MM.1S (cell line): ENCODE measurements around the gene MTIF3.

Experiments used
- DNase-seq: peaks from one replicate; pipeline ENCODE4 v3.0.0-alpha.2; 2015
- H2AFZ ChIP-seq: fragments of 300-600 bp; sonication (generic); 2 replicates; pipeline ENCODE4 v1.6.0; 2016; ENCODE audit warnings: antibody characterized with exemption, low read length
- H3F3A ChIP-seq: fragments of 300-600 bp; sonication (generic); 2 replicates; pipeline ENCODE4 v1.6.1; 2016; ENCODE audit warnings: mild to moderate bottlenecking, antibody characterized with exemption, low read length, moderate library complexity, mixed read lengths; ENCODE audit not compliant: insufficient read depth
- H3K27ac ChIP-seq: fragments of 300-600 bp; sonication (generic); 2 replicates; pipeline ENCODE4 v1.5.1; 2016; ENCODE audit warnings: mild to moderate bottlenecking, low read length
- H3K27me3 ChIP-seq: fragments of 300-600 bp; sonication (generic); replicated peaks from 2 replicates; pipeline ENCODE4 v1.6.0; 2016; ENCODE audit warnings: low read length; ENCODE audit not compliant: insufficient read depth
- H3K36me3 ChIP-seq: fragments of 300-600 bp; sonication (generic); replicated peaks from 2 replicates; pipeline ENCODE4 v1.6.1; 2016; ENCODE audit warnings: mild to moderate bottlenecking, low read length, mixed read lengths; ENCODE audit not compliant: insufficient read depth
- H3K4me1 ChIP-seq: fragments of 300-600 bp; sonication (generic); 2 replicates; pipeline ENCODE4 v1.6.1; 2016; ENCODE audit warnings: low read length, mixed read lengths
- H3K4me2 ChIP-seq: fragments of 300-600 bp; sonication (generic); 2 replicates; pipeline ENCODE4 v1.6.0; 2016; ENCODE audit warnings: low read depth, low read length
- H3K4me3 ChIP-seq: fragments of 300-600 bp; sonication (generic); 2 replicates; pipeline ENCODE4 v1.5.1; 2016; ENCODE audit warnings: low read length, mixed read lengths
- H3K79me2 ChIP-seq: fragments of 300-600 bp; sonication (generic); 2 replicates; pipeline ENCODE4 v1.6.1; 2016; ENCODE audit warnings: mixed run types, low read length, mixed read lengths
- H3K9ac ChIP-seq: fragments of 300-600 bp; sonication (generic); 2 replicates; pipeline ENCODE4 v1.6.1; 2016; ENCODE audit warnings: low read length, mixed read lengths
- H3K9me2 ChIP-seq: fragments of 300-600 bp; sonication (generic); replicated peaks from 2 replicates; pipeline ENCODE4 v1.6.1; 2016; ENCODE audit warnings: mild to moderate bottlenecking, low read length, mixed read lengths; ENCODE audit not compliant: insufficient read depth
- H3K9me3 ChIP-seq: fragments of 300-600 bp; sonication (generic); replicated peaks from 2 replicates; pipeline ENCODE4 v1.6.1; 2016; ENCODE audit warnings: mild to moderate bottlenecking, low read length, mixed read lengths; ENCODE audit not compliant: insufficient read depth
- H4K20me1 ChIP-seq: fragments of 300-600 bp; sonication (generic); 2 replicates; pipeline ENCODE4 v1.6.1; 2016; ENCODE audit warnings: mild to moderate bottlenecking, low read length, moderate library complexity, mixed read lengths; ENCODE audit not compliant: insufficient read depth
- EZH2 ChIP-seq: fragments of 300-600 bp; sonication (generic); optimal IDR thresholded peaks from 2 replicates; pipeline ENCODE3; 2017; ENCODE audit warnings: low read depth, mild to moderate bottlenecking, antibody characterized with exemption, low read length, mixed read lengths
- EZH2phosphoT487 ChIP-seq: fragments of 300-600 bp; sonication (generic); IDR thresholded peaks from 2 replicates; pipeline ENCODE4 v1.6.1; 2018; ENCODE audit warnings: antibody characterized with exemption, low read length
- TF ChIP-seq, protein P1 (sequence below): fragments of 300-600 bp; sonication (generic); IDR thresholded peaks from 2 replicates; pipeline ENCODE4 v1.5.1; 2016; ENCODE audit warnings: antibody characterized with exemption, low read length, mixed read lengths

The MTIF3 gene

DNA sequence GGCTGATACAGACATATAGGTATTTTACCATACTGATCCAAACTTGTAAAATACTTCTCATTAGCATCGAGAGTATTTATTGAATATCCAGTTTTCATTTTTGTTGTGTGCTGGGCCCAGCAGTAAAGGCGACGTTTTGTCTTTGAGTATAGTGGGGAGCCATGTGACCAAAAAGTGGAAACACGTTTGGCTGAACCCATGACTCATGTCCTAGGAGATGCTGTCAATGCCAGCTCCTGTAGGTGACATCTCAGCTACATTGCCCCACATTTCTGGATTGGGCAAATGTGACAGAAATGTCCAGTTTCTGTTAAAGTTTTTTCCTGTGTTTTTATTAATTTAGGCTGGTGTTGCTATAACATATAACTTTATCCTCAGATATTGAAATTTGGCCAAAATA is 52.0 kb downstream of the MTIF3 start:
- Histone ChIP-seq H3K36me3 (no peaks in the 10 kb centered on the region), H4K20me1 (no peaks in the 10 kb centered on the region), H3F3A (no peaks in the 10 kb centered on the region), H3K27me3 (no peaks in the 10 kb centered on the region), H2AFZ (no peak overlapping the region), H3K79me2 (no peaks in the 10 kb centered on the region), H3K9me3 (no peaks in the 10 kb centered on the region), H3K9ac (no peak overlapping the region), H3K4me3 (no peak overlapping the region), H3K9me2 (no peaks in the 10 kb centered on the region), H3K27ac (no peak overlapping the region), H3K4me2 (no peak overlapping the region), H3K4me1 (no peaks in the 10 kb centered on the region)
- TF ChIP-seq EZH2, result no peak
- no peak for TF ChIP-seq EZH2phosphoT487
- TF ChIP-seq, protein P1, sequence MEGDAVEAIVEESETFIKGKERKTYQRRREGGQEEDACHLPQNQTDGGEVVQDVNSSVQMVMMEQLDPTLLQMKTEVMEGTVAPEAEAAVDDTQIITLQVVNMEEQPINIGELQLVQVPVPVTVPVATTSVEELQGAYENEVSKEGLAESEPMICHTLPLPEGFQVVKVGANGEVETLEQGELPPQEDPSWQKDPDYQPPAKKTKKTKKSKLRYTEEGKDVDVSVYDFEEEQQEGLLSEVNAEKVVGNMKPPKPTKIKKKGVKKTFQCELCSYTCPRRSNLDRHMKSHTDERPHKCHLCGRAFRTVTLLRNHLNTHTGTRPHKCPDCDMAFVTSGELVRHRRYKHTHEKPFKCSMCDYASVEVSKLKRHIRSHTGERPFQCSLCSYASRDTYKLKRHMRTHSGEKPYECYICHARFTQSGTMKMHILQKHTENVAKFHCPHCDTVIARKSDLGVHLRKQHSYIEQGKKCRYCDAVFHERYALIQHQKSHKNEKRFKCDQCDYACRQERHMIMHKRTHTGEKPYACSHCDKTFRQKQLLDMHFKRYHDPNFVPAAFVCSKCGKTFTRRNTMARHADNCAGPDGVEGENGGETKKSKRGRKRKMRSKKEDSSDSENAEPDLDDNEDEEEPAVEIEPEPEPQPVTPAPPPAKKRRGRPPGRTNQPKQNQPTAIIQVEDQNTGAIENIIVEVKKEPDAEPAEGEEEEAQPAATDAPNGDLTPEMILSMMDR, result no peak
- DNase-seq, result no peak

GRCh38 chr13:27396252-27396846 is 54.0 kb downstream of the MTIF3 start:
- TF ChIP-seq EZH2phosphoT487 (no peak), EZH2 (no peak)
- TF ChIP-seq, protein P1, result no peak
- Histone ChIP-seq H2AFZ (no peak overlapping the region), H3K36me3 (no peaks in the 10 kb centered on the region)

GRCh38 chr13:27395007-27395510 is 55.3 kb downstream of the MTIF3 start:
- Histone ChIP-seq H3K79me2 (no peaks in the 10 kb centered on the region), H3K9me3 (no peaks in the 10 kb centered on the region), H3K36me3 (no peaks in the 10 kb centered on the region), H3K4me2 (no peak overlapping the region), H3K4me3 (no peak overlapping the region), H3K4me1 (no peaks in the 10 kb centered on the region), H2AFZ (no peak overlapping the region), H3K27ac (no peak overlapping the region), H3K9ac (no peak overlapping the region), H3K27me3 (no peaks in the 10 kb centered on the region), H3F3A (no peaks in the 10 kb centered on the region), H4K20me1 (no peaks in the 10 kb centered on the region), H3K9me2 (no peaks in the 10 kb centered on the region)
- TF ChIP-seq, protein P1, result no peak
- TF ChIP-seq EZH2phosphoT487 (no peak), EZH2 (no peak)
- no peak for DNase-seq

More at GRCh38 chr13:27396252-27396846, 54.0 kb downstream of the MTIF3 start:
- no peaks in the 10 kb centered on the region for H3F3A ChIP-seq
- H3K9me2 ChIP-seq, result no peaks in the 10 kb centered on the region
- no peaks in the 10 kb centered on the region for H3K79me2 ChIP-seq
- no peak overlapping the region for H3K4me2 ChIP-seq
- no peak overlapping the region for H3K9ac ChIP-seq
- no peak overlapping the region for H3K4me3 ChIP-seq
- no peaks in the 10 kb centered on the region for H3K4me1 ChIP-seq
- H3K27ac ChIP-seq, result no peak overlapping the region
- H4K20me1 ChIP-seq, result no peaks in the 10 kb centered on the region
- no peak for DNase-seq
- no peaks in the 10 kb centered on the region for H3K9me3 ChIP-seq
- no peaks in the 10 kb centered on the region for H3K27me3 ChIP-seq
